Measurements from ENCODE around the gene HTATIP2. TPM values are rescaled to one million over a fixed set of nuclear protein-coding genes. Genes with fewer than 3 reads are reported as not detected.

The HTATIP2 gene
- total and polyA plus RNA-seq, 9 of the 15 experiments (the other 6 are each of a cell fraction or from before 2014, with no cell fraction given): 48.3 to 90.9 (median 64.4) TPM

GRCh38 chr11:20397281-20397680 lies 33.8 kb downstream of the HTATIP2 start (continued):
- TF ChIP-seq ZNF609 (CRISPR knock-in tag; IDR thresholded peaks at IDR 0.05; ENCODE audit: borderline replicate concordance) (no peak), ZNF76 (CRISPR knock-in tag; IDR thresholded peaks at IDR 0.05; ENCODE audit: borderline replicate concordance) (no peak)

GRCh38 chr11:20399498-20399897 lies 36.0 kb downstream of the HTATIP2 start:
- Histone ChIP-seq H3K4me3 (no peak overlapping the region), H3K79me2 (ENCODE audit: control insufficient read depth, insufficient read depth, low read length) (peaks cover 3% of the 10 kb centered on the region; the same call in 1 of the 3 replicates), H3K27ac (ENCODE audit: extremely low read depth, low read depth, low read length) (no peak overlapping the region), H3K9me3 (replicated peaks; ENCODE audit: control insufficient read depth, insufficient read depth, low read depth, low read length) (no peaks in the 10 kb centered on the region), H3K36me3 (ENCODE audit: control insufficient read depth, insufficient read depth, low read length) (peaks cover 84% of the 10 kb centered on the region), H3K27me3 (ENCODE audit: control insufficient read depth in 2 of 2, insufficient read depth in 2 of 2, low read length in 2 of 2) (no peaks in the 10 kb centered on the region), H3K9ac (ENCODE audit: insufficient read depth in 1 of 2, low read depth in 2 of 2, low read length in 2 of 2) (no peak overlapping the region), H3K4me1 (replicated peaks in 1 of 2; ENCODE audit: control insufficient read depth in 2 of 2, insufficient read depth in 2 of 2, low read length in 2 of 2) (no peaks in the 10 kb centered on the region), H2AFZ (ENCODE audit: low read depth, low read length) (no peak overlapping the region), H4K20me1 (replicated peaks; ENCODE audit: control insufficient read depth, insufficient read depth, low read length) (no peaks in the 10 kb centered on the region), H3K4me2 (ENCODE audit: insufficient read depth, low read length) (no peak overlapping the region), H3K9me1 (ENCODE audit: control insufficient read depth, insufficient read depth, low read length) (no peaks in the 10 kb centered on the region)
- DNase-seq (ENCODE audit: extremely low read depth in 1 of 4, low spot score in 3 of 4): no peak
- intact Hi-C loops (cut with micrococcal nuclease) (no loop called here), in situ Hi-C loops (cut with MboI) (no loop called here)
- FAIRE-seq: no peak
- CTCF ChIA-PET (ENCODE audit: low intra/inter-chr PET ratio): no interaction called here
- ATAC-seq: no peak
- POLR2A ChIA-PET: interaction anchor here (0.5 to 1.2 kb wide), 3 partner anchors 10 to 217 kb away, joined by 3 read pairs; no protein-coding TSS in a partner anchor
- no TSS peak for BruUV-seq (replicated peaks)
- WGBS (ENCODE audit: insufficient coverage, low coverage, missing lambda C conversion rate): 86% methylated on average over 2 of the region's 2 CpGs
- TF ChIP-seq ETS1 (conservative IDR thresholded peaks at IDR 0.05; ENCODE audit: control insufficient read depth, low read depth, low read length) (no peak), SMARCA5 (IDR thresholded peaks at IDR 0.05) (no peak), NR2C2 (CRISPR knock-in tag; IDR thresholded peaks at IDR 0.05) (no peak), NR2C2 (tag; IDR thresholded peaks at IDR 0.05) (no peak), PATZ1 (CRISPR knock-in tag; IDR thresholded peaks at IDR 0.05; ENCODE audit: borderline replicate concordance) (no peak), YBX1 (IDR thresholded peaks at IDR 0.05) (no peak), HNRNPUL1 (IDR thresholded peaks at IDR 0.05; ENCODE audit: low read length) (no peak)

All from K562 (cell line).